Cardiac fibroblast (primary cell): ENCODE measurements around the gene C1orf105.
"Not testable (repeated sequence)": the region's sequence is repeated elsewhere in the genome, so short reads cannot be mapped to it uniquely, and the experiment has no call there.

Experiments
- DNase-seq, 2 donors: peaks; one replicate each; pipeline versions ENCODE4 v3.0.0 to v3.0.0-alpha.2; 2010; ENCODE audit warnings: low read depth in 2 of 2
- H3K4me3 ChIP-seq, 2 donors: replicated peaks in 1 of 2; 1 replicate in 1 of 2; 2 replicates in 1 of 2; pipeline ENCODE4 v1.5.1; 2011; ENCODE audit warnings: low read depth in 2 of 2, low read length in 2 of 2, mild to moderate bottlenecking in 2 of 2, moderate library complexity in 1 of 2
- TF ChIP-seq, protein P1 (sequence below): IDR thresholded peaks from one replicate; pipeline ENCODE4 v1.5.1; 2011; ENCODE audit warnings: low read depth, mild to moderate bottlenecking, low read length, inconsistent platforms

The C1orf105 gene

DNA sequence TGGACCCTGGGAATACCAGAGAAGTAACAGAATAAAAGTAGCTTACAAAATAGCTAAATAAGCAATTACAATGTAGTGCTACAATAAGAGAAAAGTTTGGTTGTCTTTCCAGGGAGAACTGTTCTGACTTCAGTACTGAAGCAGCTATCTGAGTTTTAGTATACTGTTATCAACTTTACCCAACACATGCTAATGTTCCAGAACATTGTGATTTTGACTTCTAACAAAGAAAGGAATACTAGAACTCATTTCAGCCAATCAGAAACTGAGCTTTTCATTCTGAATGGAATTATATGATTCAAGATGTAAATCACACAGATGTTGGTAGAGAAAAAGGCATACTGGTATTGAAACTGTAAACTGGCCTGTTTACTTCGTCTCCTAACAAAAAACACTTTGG is at the start of gene C1orf105:
Gene C1orf105 (plus strand): TSS at position 301 of the 400 bp plus-strand sequence. CDS start 201 bp downstream, outside the sequence.
- DNase-seq, result no peak
- TF ChIP-seq, protein P1, sequence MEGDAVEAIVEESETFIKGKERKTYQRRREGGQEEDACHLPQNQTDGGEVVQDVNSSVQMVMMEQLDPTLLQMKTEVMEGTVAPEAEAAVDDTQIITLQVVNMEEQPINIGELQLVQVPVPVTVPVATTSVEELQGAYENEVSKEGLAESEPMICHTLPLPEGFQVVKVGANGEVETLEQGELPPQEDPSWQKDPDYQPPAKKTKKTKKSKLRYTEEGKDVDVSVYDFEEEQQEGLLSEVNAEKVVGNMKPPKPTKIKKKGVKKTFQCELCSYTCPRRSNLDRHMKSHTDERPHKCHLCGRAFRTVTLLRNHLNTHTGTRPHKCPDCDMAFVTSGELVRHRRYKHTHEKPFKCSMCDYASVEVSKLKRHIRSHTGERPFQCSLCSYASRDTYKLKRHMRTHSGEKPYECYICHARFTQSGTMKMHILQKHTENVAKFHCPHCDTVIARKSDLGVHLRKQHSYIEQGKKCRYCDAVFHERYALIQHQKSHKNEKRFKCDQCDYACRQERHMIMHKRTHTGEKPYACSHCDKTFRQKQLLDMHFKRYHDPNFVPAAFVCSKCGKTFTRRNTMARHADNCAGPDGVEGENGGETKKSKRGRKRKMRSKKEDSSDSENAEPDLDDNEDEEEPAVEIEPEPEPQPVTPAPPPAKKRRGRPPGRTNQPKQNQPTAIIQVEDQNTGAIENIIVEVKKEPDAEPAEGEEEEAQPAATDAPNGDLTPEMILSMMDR, result no peak
- no peak within 1 kb of the TSS for H3K4me3 ChIP-seq

DNA sequence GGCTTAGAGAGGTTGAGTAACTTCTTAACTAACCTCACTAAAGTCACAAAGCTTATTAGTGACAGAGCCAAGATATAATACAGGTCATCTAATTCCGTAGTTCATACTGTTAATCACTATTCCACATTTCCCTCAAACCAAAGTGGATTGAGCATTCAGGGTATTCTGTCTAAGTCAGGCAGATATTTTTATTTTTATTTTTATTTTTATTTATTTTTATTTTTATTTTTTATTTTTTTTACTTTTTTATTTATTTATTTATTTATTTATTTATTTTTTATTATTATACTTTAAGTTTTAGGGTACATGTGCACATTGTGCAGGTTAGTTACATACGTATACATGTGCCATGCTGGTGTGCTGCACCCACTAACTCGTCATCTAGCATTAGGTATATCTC is 48.8 kb upstream of the C1orf105 start:
- not testable (repeated sequence) for H3K4me3 ChIP-seq, DNase-seq

- no peak overlapping the region for H3K4me3 ChIP-seq
- TF ChIP-seq, protein P1, result no peak
- DNase-seq, result peak; percentile 35 to 66
These were observed 46.6 kb upstream of the C1orf105 start for GRCh38 chr1:172373864-172374263.

- no peak for DNase-seq
These were observed 45.3 kb upstream of the C1orf105 start for GRCh38 chr1:172375211-172375631.

GRCh38 chr1:172376431-172376830 is 44.1 kb upstream of the C1orf105 start:
- DNase-seq, result no peak
- H3K4me3 ChIP-seq, result no peak overlapping the region
- TF ChIP-seq, protein P1, result no peak

More at GRCh38 chr1:172375211-172375631, 45.3 kb upstream of the C1orf105 start:
- no peak overlapping the region for H3K4me3 ChIP-seq
- TF ChIP-seq, protein P1, result no peak

- no peak overlapping the region for H3K4me3 ChIP-seq
- TF ChIP-seq, protein P1, result no peak
- no peak for DNase-seq
These were observed 42.9 kb upstream of the C1orf105 start for GRCh38 chr1:172377565-172377964.

- DNase-seq, result no peak
- no peak overlapping the region for H3K4me3 ChIP-seq
- TF ChIP-seq, protein P1, result no peak
These were observed 42.2 kb upstream of the C1orf105 start for GRCh38 chr1:172378109-172378760.
